GM13977 (cell line): ENCODE data around the gene HADHA.
A peak's percentile ranks its signal among the peaks of the same experiment; 100 is the strongest.

Source experiments
- DNase-seq: peaks from one replicate; pipeline ENCODE4 v3.0.0; 2012; ENCODE audit warnings: low spot score
- in situ Hi-C: fragments of 300-500 bp; cut with MboI; formaldehyde crosslinking; loops from one replicate; pipeline ENCODE4 v1.12.0; 2022; ENCODE audit warnings: low sequenced_read_pairs, low pct_unique_long_range_greater_than_20kb, mixed read lengths, inconsistent platforms; ENCODE audit not compliant: unreplicated experiment
- TF ChIP-seq, protein P1 (sequence below): IDR thresholded peaks from 2 replicates; pipeline ENCODE4 v1.5.1; 2012; ENCODE audit warnings: mild to moderate bottlenecking, control low read depth; ENCODE audit not compliant: insufficient read depth; ENCODE audit errors: extremely low read depth, missing control alignments

The HADHA gene

DNA sequence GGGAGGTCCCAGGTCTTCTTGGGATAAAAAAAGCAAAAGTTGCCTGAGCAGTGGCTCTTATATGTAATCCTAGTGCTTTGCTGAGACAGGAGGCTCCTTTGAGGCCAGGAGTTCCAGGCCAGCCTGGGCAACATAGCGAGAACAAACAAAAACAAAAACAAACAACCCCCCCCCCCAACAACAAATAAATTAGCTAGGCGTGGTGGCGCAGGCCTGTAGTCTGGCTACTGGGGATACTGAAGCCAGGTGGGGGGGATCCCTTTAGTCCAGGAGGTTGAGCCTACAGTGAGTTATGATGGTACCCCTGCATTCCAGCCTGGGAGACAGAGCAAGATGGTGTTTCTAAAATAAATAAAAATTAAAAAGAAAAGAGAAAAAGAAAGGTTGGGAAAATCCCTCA is 66.2 kb downstream of the HADHA start:
- DNase-seq = no peak
- TF ChIP-seq, protein P1, sequence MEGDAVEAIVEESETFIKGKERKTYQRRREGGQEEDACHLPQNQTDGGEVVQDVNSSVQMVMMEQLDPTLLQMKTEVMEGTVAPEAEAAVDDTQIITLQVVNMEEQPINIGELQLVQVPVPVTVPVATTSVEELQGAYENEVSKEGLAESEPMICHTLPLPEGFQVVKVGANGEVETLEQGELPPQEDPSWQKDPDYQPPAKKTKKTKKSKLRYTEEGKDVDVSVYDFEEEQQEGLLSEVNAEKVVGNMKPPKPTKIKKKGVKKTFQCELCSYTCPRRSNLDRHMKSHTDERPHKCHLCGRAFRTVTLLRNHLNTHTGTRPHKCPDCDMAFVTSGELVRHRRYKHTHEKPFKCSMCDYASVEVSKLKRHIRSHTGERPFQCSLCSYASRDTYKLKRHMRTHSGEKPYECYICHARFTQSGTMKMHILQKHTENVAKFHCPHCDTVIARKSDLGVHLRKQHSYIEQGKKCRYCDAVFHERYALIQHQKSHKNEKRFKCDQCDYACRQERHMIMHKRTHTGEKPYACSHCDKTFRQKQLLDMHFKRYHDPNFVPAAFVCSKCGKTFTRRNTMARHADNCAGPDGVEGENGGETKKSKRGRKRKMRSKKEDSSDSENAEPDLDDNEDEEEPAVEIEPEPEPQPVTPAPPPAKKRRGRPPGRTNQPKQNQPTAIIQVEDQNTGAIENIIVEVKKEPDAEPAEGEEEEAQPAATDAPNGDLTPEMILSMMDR = no peak
- in situ Hi-C loops = no loop called here

DNA sequence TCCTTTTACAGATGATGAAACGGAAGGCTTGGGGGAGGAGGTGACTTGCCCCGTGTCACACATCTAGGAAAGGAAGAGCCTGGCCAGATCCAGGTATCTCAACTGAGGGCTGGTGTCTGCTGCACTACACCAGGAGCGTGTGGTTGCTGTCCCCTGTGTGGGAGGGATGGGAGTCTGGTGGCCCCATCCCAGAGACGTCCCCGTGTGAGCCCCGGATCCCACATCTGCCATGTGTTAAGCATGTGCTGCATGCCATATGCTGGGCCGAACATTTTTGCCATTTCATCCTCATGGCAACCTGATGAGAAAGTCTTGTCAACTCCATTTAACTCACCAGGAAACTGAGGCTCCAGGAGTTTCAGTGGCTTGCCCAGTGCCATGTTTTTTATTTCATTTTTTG is 67.3 kb downstream of the HADHA start:
- in situ Hi-C loops = no loop called here
- TF ChIP-seq, protein P1 = no peak
- peak; percentile 18 for DNase-seq

DNA sequence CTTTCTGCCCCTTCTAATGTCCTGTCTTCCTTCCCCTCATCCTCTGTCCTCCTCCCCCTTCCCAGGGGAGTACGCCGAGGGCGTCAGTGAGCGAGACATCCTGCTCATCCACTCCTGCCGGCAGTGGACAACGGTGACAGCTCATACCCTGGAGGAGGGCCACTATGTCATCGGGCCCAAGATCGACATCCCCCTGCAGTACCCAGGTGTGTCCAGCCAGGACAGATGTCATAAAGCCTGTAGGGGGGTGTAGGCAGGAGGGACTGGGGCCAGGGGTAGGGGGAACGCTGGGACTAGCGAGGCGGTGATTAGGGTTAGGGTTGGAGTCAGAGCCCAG is 68.2 kb downstream of the HADHA start:
- in situ Hi-C loops = no loop called here
- TF ChIP-seq, protein P1 = no peak
- peak; percentile 12 for DNase-seq

DNA sequence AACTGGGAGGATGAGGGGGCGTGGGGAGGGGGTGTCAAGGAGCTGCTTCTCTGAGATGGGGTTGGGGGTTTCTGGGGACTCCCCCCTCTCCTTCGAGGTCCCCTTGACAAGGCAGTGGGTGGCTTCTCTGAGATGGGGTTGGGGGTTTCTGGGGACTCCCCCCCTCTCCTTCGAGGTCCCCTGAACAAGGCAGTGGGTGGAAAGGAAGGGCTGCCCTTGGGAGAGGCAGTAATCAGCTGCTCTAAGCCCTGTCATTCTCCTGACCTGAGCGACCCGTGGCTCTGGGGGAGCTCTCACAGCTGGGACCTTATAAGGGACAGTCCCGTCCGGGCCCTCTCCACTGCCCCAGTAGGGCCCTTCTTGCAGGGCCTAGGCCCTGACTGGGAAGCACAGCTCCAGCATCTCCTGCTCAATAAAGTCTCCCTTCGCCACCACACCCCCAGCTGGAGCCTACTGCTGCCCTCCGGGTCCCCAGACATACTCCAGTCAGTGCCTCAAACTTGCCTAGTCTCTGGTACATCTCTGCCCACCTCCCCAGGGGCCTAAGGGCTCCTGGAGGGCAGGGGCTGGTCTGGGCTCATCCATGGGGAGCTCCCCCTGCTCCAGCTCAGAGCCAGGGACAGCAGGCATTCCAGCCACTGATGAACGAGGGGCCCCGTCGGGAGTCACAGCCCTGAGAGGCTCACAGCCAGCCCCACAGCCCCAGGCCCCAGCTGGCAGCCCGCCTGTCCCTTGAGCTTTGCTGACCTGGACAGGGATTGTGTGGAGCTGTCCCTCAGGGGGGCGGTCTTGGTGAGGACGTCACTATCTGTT is 68.8 kb downstream of the HADHA start:
- DNase-seq = peak; percentile 60
- in situ Hi-C loops = no loop called here
- TF ChIP-seq, protein P1 = no peak

DNA sequence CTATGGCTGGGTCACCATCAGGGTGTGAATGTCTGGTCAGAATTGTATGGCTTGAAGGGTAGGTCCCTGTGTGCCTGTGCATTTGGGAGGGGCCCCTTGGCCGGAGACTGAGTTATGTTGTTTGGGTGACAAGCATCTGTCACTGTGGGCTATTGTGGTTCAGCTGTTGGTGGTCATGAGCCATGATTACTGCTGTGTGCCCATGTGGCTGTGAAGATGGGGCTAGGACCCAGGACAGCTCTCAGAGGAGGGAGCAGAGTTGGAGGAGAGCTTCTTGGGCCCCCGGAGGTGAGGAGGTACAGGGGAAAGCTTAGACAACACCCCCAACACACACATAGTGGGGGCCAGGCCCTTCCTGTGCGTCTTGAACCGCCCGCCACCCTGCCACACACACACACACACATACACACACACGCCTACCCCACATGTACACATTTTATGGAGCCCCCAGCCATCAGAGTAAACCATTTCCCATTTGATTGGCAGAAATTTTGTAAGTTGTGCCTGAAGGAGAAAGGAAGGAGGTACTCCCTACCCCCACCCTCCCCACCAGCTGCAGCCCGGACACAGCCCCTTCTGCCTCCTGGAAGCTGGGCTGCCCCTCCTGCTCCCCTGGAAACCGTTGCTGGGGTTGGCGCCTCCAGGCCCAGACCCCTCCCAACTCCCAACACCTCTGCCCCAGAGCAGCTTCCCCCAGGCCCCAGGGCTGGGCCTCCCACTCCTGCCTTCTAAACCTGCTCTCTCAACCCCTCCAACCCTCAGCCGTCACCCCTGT is 69.6 kb downstream of the HADHA start:
- TF ChIP-seq, protein P1 = no peak
- peak; percentile 33 for DNase-seq
- in situ Hi-C loops = no loop called here

DNA sequence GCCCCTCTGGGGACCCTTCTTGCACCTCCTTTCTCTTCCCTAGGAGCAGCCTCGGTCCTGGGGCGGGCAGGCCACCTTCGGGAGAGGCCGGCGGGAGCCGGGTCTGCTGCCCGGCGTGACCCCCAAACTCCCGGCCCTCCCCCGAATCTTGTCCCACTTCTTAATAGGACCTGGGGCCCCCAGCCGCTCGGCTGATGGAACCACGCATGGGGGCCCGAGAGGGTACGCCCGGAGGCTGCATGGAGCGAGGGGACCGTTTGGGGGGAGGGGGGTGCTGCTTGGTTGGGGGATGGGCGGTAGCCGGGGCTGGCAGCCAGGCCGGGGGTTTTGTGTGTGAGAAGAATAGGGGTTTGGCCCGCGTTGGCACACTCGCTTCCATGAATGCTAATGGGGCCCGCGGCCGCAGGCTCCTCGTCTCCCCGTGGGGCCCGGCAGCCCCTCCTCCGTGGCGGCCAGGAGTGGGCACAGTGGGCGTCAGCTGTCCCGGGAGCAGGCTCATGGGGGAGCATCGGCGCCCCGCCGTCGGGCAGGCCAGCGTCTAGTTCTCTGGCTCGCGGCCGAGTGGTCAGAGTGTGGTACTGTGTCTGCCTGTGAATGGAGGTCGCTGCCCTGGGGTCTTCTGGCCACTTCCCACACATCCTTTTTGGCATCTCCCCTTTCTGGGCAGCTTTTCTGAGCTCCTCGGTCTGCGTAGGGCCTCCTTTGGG is 70.5 kb downstream of the HADHA start:
- no peak for DNase-seq
- in situ Hi-C loops = no loop called here

More for the DNA sequence above, 70.5 kb downstream of the HADHA start:
- TF ChIP-seq, protein P1 = no peak
